Loucy (cell line): Measurements from ENCODE around the gene GRB10.

Experiments
- H2AFZ ChIP-seq: fragments of 200-600 bp; sonication (generic); 2 replicates; pipeline ENCODE4 v1.6.0; 2016; ENCODE audit warnings: antibody characterized with exemption, mild to moderate bottlenecking, low read length, moderate library complexity
- H3F3A ChIP-seq: fragments of 200-600 bp; 2 replicates; pipeline ENCODE4 v1.6.0; 2016; ENCODE audit warnings: antibody characterized with exemption, low read depth, mild to moderate bottlenecking
- H3K27me3 ChIP-seq: fragments of 200-600 bp; sonication (generic); 2 replicates; pipeline ENCODE4 v1.6.1; 2014; ENCODE audit warnings: low read length, mild to moderate bottlenecking; ENCODE audit not compliant: insufficient read depth, poor library complexity, severe bottlenecking
- H3K36me3 ChIP-seq: fragments of 200-600 bp; sonication (generic); 2 replicates; pipeline ENCODE4 v1.6.1; 2016; ENCODE audit warnings: low read length; ENCODE audit not compliant: insufficient read depth
- H3K4me1 ChIP-seq: fragments of 200-600 bp; sonication (generic); 2 replicates; pipeline ENCODE4 v1.5.1; 2014; ENCODE audit warnings: low read length, mild to moderate bottlenecking; ENCODE audit not compliant: insufficient read depth, poor library complexity, severe bottlenecking
- H3K4me2 ChIP-seq: fragments of 200-600 bp; sonication (generic); 2 replicates; pipeline ENCODE4 v1.6.0; 2014; ENCODE audit warnings: antibody characterized with exemption, low read length, low read depth, mild to moderate bottlenecking; ENCODE audit not compliant: poor library complexity, severe bottlenecking
- H3K4me3 ChIP-seq: fragments of 200-600 bp; sonication (generic); 2 replicates; pipeline ENCODE4 v1.5.1; 2014; ENCODE audit warnings: low read length, mild to moderate bottlenecking, mixed read lengths; ENCODE audit not compliant: poor library complexity, severe bottlenecking
- H3K79me2 ChIP-seq: fragments of 200-600 bp; sonication (generic); 2 replicates; pipeline ENCODE4 v1.6.1; 2014; ENCODE audit warnings: low read length; ENCODE audit not compliant: insufficient read depth
- H3K9ac ChIP-seq: fragments of 200-600 bp; sonication (generic); 2 replicates; pipeline ENCODE4 v1.6.0; 2014; ENCODE audit warnings: mild to moderate bottlenecking, low read depth, low read length, moderate library complexity; ENCODE audit not compliant: poor library complexity, severe bottlenecking
- H3K9me2 ChIP-seq: fragments of 200-600 bp; sonication (generic); replicated peaks from 2 replicates; pipeline ENCODE4 v1.6.1; 2016; ENCODE audit warnings: low read depth, low read length, mixed read lengths
- H3K9me3 ChIP-seq: fragments of 200-600 bp; sonication (generic); 2 replicates; pipeline ENCODE4 v1.6.1; 2014; ENCODE audit warnings: mild to moderate bottlenecking, antibody characterized with exemption, low read length, low read depth; ENCODE audit not compliant: insufficient read depth
- H4K20me1 ChIP-seq: fragments of 200-600 bp; sonication (generic); 2 replicates; pipeline ENCODE4 v1.6.0; 2014; ENCODE audit warnings: antibody characterized with exemption, low read length, mild to moderate bottlenecking; ENCODE audit not compliant: insufficient read depth, poor library complexity, severe bottlenecking
- CTCF ChIP-seq: fragments of 200-600 bp; sonication (generic); conservative IDR thresholded peaks from 2 replicates; pipeline ENCODE4 v1.5.1; 2014; ENCODE audit warnings: mild to moderate bottlenecking, antibody characterized with exemption, low read length
- EZH2phosphoT487 ChIP-seq: fragments of 200-600 bp; IDR thresholded peaks from 2 replicates; pipeline ENCODE4 v1.6.1; 2018; ENCODE audit warnings: antibody characterized with exemption, mild to moderate bottlenecking, moderate library complexity, borderline replicate concordance

The GRB10 gene

DNA sequence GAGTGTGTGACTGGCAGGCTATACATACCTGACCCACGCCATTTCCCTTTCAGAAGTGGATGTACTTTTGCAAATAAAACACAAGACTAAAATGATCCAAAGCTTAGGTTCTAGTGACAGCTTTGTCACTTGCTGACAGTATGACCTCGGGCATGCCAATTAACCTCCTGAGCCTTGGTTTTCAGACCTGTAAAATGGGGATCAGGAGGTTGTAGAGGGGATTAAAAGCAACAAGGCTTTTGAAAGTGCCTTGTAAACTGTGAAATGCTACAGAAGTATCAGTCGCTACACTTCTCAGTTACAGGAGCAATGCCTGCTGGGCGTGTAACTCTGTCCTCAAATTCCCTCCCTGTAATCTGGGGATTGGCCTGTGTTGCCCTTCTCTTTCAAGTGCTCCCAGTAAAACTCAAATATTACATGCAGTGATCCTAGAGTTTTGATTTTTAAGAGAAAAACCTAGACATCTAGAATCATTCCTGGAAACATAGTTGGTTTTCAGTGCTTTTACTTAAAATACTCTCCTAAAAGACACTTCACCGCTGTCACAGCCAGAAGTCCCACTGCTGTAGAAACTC, 8.8 kb upstream of the GRB10 start:
- TF ChIP-seq CTCF: no peak
- no peak for TF ChIP-seq EZH2phosphoT487
- no peaks in the 10 kb centered on the region for H3K79me2 ChIP-seq

GRCh38 chr7:50790381-50790780, 7.7 kb upstream of the GRB10 start:
- Histone ChIP-seq H3K4me3 (no peak overlapping the region), H3K27me3 (no peaks in the 10 kb centered on the region), H3K9me2 (no peaks in the 10 kb centered on the region), H3K9me3 (no peaks in the 10 kb centered on the region), H3K4me1 (no peaks in the 10 kb centered on the region), H4K20me1 (no peaks in the 10 kb centered on the region), H3K9ac (no peak overlapping the region), H3F3A (no peaks in the 10 kb centered on the region), H3K79me2 (no peaks in the 10 kb centered on the region), H2AFZ (no peak overlapping the region), H3K4me2 (no peak overlapping the region), H3K36me3 (no peaks in the 10 kb centered on the region)
- no peak for TF ChIP-seq CTCF

More for the DNA sequence above, 8.8 kb upstream of the GRB10 start:
- Histone ChIP-seq H3F3A (no peaks in the 10 kb centered on the region), H3K9me3 (no peaks in the 10 kb centered on the region), H3K36me3 (no peaks in the 10 kb centered on the region), H3K4me2 (no peak overlapping the region), H3K27me3 (no peaks in the 10 kb centered on the region), H3K9me2 (no peaks in the 10 kb centered on the region), H2AFZ (no peak overlapping the region), H3K4me1 (no peaks in the 10 kb centered on the region), H3K9ac (no peak overlapping the region), H4K20me1 (no peaks in the 10 kb centered on the region), H3K4me3 (no peak overlapping the region)

GRCh38 chr7:50788382-50788781, 5.7 kb upstream of the GRB10 start:
- Histone ChIP-seq H2AFZ (no peak overlapping the region), H3K4me3 (no peak overlapping the region), H3K36me3 (no peaks in the 10 kb centered on the region), H3K4me2 (no peak overlapping the region), H4K20me1 (no peaks in the 10 kb centered on the region), H3K79me2 (no peaks in the 10 kb centered on the region), H3K4me1 (no peaks in the 10 kb centered on the region), H3F3A (no peaks in the 10 kb centered on the region), H3K9ac (no peak overlapping the region), H3K9me2 (no peaks in the 10 kb centered on the region), H3K9me3 (no peaks in the 10 kb centered on the region), H3K27me3 (no peaks in the 10 kb centered on the region)
- TF ChIP-seq CTCF: no peak
- no peak for TF ChIP-seq EZH2phosphoT487
